Endothelial cell of hepatic sinusoid (primary cell): ENCODE results near the gene TMEM248.
"Not testable (repeated sequence)": the region's sequence is repeated elsewhere in the genome, so short reads cannot be mapped to it uniquely, and the experiment has no call there.

Experiments
- in situ Hi-C: cut with HindIII; loops from 2 replicates; pipeline ENCODE4 v1.10.0; 2017; ENCODE audit warnings: low sequenced_read_pairs

The TMEM248 gene

GRCh38 chr7:66946545-66946944 lies 25.5 kb downstream of the TMEM248 start:
- in situ Hi-C loops, result no loop called here

DNA sequence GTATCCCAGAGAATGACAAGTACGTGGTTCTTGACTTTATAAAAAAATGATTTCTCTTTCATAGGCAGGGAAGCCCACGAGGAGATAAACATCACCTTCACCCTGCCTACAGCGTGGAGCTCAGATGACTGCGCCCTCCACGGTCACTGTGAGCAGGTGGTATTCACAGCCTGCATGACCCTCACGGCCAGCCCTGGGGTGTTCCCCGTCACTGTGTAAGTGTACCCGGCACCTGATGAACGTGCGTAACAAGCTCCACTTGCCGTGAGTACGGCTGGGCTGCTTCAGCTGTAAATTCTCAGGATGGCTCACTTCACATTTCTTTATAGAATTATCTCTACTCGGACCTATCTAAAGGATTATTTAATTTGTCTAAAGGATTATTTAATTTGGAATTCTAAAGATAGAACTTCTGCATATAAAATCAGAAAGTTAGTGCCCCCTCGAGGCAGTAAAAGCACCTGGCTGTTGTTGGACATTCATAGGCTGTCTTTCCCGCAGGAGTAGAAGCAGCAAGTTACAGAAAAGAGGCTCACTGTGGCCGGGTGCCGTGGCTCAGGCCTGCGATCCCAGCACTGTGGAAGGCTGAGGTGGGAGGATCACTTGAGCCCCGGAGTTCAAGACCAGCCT lies 27.6 kb downstream of the TMEM248 start:
- in situ Hi-C loops, result no loop called here

DNA sequence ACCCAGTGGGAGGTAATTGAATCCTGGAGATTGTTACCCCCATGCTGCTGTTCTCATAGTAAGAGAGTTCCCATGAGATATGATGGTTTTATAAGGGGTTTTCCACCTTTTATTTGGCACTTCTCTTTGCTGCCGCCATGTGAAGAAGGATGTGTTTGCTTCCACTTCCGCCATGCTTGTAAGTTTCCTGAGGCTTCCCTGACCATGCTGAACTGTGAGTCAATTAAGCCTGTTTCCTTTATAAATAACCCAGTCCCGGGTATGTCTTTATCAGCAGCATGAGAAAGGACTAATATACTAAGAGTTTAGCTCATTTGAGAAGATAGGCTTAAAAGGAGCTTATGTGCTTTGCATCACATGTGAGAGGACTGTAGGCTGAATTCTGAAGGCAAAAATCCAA lies 29.3 kb downstream of the TMEM248 start:
- in situ Hi-C loops, result no loop called here

DNA sequence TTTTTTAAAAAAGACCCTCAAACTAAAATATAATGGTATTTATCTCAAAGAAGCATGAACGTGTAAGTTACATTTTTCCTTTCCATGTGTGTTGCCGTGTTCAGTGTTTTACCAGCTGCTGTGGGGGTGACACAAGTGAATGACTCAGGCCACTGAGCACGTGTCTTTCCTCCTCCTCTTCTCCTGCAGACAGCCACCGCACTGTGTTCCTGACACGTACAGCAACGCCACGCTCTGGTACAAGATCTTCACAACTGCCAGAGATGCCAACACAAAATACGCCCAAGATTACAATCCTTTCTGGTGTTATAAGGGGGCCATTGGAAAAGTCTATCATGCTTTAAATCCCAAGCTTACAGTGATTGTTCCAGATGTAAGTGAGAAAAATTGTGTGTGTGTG lies 29.7 kb downstream of the TMEM248 start:
- in situ Hi-C loops, result no loop called here

GRCh38 chr7:66952343-66953043 lies 31.5 kb downstream of the TMEM248 start:
- in situ Hi-C loops, result no loop called here

DNA sequence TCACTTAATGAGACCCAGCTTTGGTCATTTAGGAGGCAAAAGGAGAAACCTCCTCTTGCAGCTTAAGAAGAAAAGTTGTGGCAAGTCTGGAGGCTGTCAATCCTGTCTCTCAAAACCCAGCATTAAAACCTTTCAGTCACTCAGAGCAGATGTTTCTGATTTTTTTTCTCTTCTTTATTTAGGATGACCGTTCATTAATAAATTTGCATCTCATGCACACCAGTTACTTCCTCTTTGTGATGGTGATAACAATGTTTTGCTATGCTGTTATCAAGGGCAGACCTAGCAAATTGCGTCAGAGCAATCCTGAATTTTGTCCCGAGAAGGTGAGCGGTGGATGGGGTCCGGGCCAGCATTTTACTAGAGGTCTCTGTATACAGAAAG lies 32.0 kb downstream of the TMEM248 start:
- in situ Hi-C loops, result no loop called here

- in situ Hi-C loops, result no loop called here
Observed at GRCh38 chr7:66957595-66958290, 36.7 kb downstream of the TMEM248 start.

DNA sequence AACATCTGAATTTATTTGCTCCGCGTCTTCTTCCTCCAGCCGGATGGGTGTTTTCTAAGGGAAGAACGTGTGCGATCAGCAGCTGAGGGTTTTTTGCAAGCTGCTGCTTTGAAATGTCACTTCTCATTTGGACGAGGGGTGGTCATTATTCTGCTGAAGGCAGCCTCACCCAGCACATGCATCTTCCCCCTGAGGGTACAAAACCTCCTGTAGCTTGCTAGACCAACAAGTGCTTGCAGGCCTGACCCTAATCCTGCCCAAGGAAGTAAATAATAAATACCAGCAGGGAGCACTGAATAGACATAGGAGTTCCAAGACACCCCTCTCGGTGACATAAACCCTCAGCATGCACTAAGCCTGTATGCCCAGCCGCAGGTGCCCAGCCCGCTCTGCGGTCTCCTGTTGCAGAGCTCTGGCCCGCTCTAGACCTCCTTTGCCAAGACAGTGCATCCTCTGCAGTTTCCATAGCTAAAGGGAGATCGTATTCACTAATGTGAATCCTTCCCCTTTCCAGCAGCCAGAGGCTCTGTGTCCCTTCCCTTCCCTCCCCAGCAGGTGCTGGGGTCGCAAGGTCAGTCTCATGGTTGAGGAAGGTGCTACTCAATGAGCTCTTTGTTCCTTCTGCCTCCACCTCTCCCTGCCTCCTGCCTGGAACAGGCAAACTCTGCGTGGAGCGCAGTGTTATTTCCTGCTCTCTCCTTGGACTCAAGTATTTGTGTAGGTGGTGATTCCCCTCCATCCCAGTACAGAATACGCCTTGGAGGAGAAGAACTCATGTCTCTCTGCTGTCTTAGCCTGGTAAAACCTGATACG lies 37.7 kb downstream of the TMEM248 start:
- in situ Hi-C loops, result no loop called here

GRCh38 chr7:66960192-66960591 lies 39.2 kb downstream of the TMEM248 start:
- in situ Hi-C loops, result no loop called here

- in situ Hi-C loops, result no loop called here
Observed at GRCh38 chr7:66961096-66961495, 40.1 kb downstream of the TMEM248 start.

DNA sequence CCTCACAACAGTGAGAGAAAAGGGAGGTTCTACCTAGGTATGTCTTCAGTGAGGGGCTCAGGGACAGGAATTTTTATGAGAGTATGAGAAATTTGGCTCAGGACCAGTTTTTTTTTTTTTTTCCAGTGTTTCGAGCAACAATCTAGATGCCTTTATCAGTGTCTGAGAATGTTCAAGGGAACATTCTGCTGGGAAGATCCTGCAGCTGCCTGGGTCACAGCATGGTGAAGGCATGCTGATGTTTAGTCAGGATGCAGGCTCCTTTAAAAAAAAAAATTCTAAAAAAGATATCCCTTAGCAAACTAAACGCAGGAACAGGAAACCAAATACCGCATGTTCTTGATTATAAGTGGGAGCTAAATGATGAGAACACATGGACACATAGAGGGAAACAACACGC lies 43.4 kb downstream of the TMEM248 start:
- in situ Hi-C loops, result no loop called here

DNA sequence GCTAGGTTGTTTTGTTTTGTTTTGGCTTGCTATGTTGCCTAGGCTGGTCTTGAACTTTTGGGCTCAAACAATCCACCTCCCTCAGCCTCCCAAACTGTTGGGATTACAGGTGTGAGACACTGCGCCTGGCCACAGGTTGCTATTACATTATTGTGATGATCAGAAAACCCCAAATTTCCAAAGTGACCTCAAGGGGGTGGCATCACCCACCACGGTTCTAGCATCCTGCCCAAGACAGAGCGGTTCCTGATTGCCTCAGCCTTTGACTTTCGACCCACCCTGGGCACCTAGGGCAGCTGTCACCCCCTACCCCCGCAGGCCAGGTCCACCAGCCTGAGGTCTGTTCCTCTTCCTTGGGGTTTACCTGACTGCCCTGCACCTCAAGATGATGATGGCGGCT lies 46.0 kb downstream of the TMEM248 start:
- in situ Hi-C loops, result no loop called here

DNA sequence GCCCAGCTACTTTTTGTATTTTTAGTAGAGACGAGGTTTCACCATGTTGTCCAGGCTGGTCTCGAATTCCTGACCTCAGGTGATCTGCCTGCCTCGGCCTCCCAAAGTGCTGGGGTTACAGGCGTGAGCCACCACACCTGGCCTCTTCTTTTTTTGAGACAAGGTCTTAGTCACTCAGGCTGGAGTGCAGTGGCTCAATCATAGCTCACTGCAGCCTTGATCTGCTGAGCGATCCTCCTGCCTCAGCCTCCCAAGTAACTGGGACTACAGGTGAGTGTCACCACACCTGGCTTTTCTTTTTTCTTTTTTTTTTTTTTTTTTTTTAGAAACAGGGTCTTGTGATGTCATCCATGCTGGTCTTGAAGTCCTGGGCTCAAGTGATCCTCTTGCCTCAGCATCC lies 48.0 kb downstream of the TMEM248 start:
- in situ Hi-C loops, result not testable (repeated sequence)

GRCh38 chr7:66970310-66970709 lies 49.3 kb downstream of the TMEM248 start:
- in situ Hi-C loops, result no loop called here

GRCh38 chr7:66974986-66975590 lies 54.1 kb downstream of the TMEM248 start:
- in situ Hi-C loops, result no loop called here

DNA sequence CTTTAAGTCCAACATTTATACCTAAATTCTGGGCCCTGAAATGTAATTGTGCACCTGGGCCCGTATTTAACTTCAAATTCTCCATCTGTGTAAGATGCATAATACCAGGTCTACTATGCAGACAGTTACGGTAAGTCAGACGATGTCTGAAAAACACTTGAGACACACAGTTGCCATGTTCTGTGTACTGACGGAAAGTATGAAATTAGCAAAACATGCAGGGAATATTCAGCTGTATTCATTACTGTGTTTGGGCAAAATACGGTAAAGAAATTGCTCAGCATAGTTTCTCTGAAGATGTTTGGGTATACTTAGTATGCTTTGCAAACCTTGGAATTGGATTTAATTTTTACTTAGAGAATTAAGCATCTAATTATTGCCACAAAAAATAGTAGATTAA lies 57.3 kb downstream of the TMEM248 start:
- in situ Hi-C loops, result not testable (repeated sequence)

GRCh38 chr7:66979013-66979412 lies 58.0 kb downstream of the TMEM248 start:
- in situ Hi-C loops, result not testable (repeated sequence)

- in situ Hi-C loops, result not testable (repeated sequence)
Observed at GRCh38 chr7:66980336-66980735, 59.3 kb downstream of the TMEM248 start.

GRCh38 chr7:66989552-66989951 lies 68.5 kb downstream of the TMEM248 start:
- in situ Hi-C loops, result not testable (repeated sequence)

DNA sequence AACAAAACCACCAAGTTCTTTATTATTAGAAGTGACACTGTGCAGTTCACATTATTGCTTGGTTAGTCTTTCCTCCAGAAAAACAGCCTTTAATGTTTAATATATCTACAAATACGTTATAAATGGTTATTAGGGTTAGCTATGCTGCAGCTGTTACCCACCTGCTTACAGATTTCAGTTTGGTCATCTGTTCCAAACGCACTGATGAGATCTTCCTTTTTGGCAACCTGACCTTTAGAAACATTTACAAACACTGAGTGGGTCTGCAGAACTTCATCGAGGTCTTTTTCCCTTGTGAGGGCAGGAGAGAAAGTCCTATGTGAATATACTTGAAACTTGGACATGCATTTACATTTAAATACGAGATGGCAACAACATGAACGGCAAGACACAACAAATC lies 73.0 kb downstream of the TMEM248 start:
- in situ Hi-C loops, result not testable (repeated sequence)

DNA sequence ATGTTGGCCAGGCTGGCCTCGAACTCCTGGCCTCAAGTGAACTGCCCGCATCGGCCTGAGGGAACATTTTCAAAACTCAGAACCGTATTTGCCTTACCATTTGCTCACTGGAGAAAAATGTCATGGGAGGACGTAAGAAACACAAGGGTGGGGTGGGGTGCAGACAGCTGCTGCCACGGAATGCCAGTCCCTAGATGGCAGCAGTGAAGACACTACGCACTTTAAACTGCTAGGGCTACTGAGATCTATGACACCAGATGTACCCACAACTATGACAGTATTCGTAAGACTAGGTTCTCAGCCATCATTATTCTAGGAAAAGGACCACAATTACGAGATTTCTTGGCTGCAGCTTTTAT lies 73.6 kb downstream of the TMEM248 start:
- in situ Hi-C loops, result not testable (repeated sequence)
